Muscle of back (tissue), 11 donors: Measurements from ENCODE around the gene LEKR1. TPM values are rescaled to one million over a fixed set of nuclear protein-coding genes. Genes with fewer than 3 reads are reported as not detected.
"Not testable (repeated sequence)": the region's sequence is repeated elsewhere in the genome, so short reads cannot be mapped to it uniquely, and the experiment has no call there.

Experiments used
- DNase-seq, 3 donors: peaks; one replicate each; pipeline versions ENCODE4 v3.0.0 to v3.0.0-alpha.2; 2013
- polyA plus RNA-seq, 10 donors: library from polyadenylated mRNA; unstranded; fragments of 120-200 nt; gene quantifications; one replicate each; pipeline ENCODE4 v1.2.1, GENCODE V29; 2013; ENCODE audit not compliant: insufficient read length in 10 of 10

Gene LEKR1
- polyA plus RNA-seq, 10 donors, result 0.18 to 1.2 (median 0.56) TPM

- no peak for DNase-seq
These were observed 10.5 kb downstream of the LEKR1 start for GRCh38 chr3:156836701-156837100.

DNA sequence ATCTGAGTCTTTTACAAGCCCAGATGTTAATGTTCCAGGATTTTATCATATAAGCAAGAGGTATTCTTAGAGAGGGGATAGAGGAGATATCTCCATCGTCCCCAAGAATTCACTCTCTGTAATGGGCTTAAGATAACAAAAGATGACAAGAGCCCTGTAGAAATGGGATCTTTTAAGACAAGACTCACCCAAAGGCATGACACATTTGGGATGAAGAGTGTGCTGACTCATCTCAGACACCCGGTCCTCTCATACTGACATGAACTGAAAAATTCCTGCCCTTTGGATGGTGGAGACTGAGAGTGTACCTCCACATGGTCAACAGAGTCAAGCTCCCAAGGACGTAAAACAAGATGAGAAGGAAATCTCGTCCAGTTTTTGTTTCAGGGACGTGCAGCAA lies 11.0 kb downstream of the LEKR1 start:
- no peak for DNase-seq

GRCh38 chr3:156838035-156838434 lies 11.9 kb downstream of the LEKR1 start:
- no peak for DNase-seq

DNA sequence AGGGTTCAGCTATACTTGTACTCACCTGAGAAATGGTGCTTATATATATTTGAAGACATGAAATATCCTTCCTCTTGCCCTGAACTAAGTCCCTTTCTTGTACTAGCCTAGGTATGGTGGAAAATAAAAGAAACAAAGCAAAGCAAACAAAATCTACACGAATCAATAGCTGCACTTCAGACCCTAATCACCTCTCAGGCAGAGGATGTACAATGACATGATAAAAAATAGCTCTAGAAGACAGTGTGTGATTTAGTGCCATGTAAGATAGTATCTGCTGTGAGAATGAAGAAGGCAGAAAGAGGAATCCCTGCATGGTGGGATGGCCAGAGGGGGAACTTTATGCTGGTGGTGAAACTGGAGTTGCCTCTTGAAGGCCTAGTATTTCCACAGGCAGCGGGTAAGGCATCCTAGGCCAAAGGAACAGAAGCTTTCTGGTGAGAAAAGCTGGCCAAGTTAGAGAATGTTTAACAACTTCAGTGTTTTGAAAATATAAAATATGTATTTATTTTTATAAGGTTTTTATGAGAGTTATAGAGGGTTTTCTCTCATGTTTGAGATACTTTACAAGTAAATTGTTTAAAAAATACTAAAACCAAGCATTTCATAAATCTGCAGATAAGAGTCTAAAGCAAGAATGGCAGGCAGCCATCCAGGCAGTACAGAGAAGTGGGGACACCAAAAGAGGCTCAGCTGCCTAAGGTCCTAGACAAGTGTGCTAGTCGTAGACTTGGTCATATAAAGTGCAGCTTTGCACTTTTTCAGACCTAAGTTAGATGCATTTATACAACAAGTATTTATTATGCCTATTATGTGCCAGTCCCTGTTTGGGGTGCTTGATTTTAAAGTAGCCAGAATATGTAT lies 14.9 kb downstream of the LEKR1 start:
- DNase-seq, result no peak

GRCh38 chr3:156843071-156843808 lies 17.1 kb downstream of the LEKR1 start:
- no peak for DNase-seq

- no peak for DNase-seq
These were observed 21.7 kb downstream of the LEKR1 start for GRCh38 chr3:156847752-156848448.

- DNase-seq, result no peak
These were observed 33.4 kb downstream of the LEKR1 start for GRCh38 chr3:156859578-156859977.

GRCh38 chr3:156860873-156861272 lies 34.7 kb downstream of the LEKR1 start:
- DNase-seq, result no peak

DNA sequence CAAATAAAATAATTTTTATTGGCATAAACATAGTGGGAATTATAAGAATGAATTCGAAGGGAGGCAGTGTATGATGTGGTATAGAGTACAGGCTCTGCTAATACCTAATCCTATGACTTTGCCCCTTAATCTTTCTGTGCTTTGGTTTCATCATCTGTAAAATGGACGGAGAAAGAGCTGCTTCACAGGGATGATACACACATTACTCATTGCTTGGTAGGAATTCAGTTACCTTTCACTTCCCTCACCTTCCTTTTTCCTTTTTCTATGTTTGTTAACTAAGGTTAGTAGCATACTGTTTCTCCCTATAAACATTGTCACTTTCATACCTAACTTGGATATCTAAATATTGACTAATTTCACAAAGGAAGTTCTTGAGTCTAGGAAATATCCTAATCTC lies 36.2 kb downstream of the LEKR1 start:
- no peak for DNase-seq

- DNase-seq, result peak in 2 of 3 donors; percentile 2 to 10
These were observed 39.6 kb downstream of the LEKR1 start for GRCh38 chr3:156865732-156866131.

DNA sequence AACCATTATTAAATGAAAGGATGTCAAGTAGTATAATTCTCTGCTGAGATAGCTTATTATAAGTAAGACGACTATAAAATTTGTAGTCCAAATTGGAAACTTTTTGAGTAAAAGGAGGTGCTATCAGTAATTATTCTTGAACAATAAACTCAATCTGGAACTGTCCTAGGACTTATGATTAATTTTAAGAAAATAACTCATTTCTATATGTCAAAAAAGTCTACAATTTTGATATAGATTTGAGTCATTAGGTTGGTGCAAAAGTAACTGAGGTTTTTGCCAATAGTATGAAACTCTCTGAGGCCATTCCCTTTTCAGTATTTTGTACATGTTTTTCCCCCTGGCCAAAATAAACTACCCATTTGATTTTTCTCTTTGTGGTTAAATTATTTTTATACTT lies 41.0 kb downstream of the LEKR1 start:
- no peak for DNase-seq

- no peak for DNase-seq
These were observed 41.8 kb downstream of the LEKR1 start for GRCh38 chr3:156867920-156868319.

- no peak for DNase-seq
These were observed 47.8 kb downstream of the LEKR1 start for GRCh38 chr3:156873906-156874305.

DNA sequence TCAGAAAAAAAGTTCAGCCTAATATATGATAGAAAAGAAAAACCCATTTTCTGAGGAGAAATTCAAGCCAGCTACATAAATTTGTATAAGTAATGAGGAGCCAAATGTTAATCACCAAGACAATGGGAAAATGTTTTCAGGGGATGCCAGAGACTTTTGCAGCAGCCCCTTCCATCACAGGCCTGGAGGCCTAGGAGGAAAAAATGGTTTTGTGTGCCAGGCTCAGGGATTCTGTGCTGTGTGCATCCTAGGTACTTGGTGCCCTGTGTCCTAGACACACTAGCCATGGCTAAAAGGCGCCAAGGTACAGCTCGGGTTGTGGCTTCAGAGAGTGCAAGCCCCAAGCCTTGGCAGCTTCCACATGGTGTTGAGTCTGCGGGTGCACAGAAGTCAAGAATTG lies 53.3 kb downstream of the LEKR1 start:
- DNase-seq, result not testable (repeated sequence)

- DNase-seq, result no peak
These were observed 59.6 kb downstream of the LEKR1 start for GRCh38 chr3:156885761-156886160.

- no peak for DNase-seq
These were observed 62.0 kb downstream of the LEKR1 start for GRCh38 chr3:156888176-156888575.

DNA sequence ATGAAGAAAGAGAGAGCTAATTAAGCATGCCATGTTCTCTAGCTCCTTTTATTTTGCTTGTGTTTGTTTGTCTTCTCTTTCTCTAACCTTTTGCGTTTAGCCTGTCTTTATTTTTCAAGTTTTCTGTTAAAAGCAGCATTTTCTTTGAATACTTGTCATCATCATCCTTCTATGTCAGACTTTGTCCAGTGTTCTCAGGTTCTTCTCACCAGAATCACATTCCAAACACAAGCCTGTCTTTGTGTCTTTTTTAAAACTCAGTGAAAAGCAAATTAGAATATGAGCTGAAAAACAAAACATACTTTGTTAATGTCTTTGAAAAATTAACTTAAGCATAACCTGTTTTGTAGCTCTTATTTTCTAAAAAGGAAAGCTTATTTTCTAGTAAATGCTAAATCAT lies 62.4 kb downstream of the LEKR1 start:
- no peak for DNase-seq

GRCh38 chr3:156892701-156893100 lies 66.5 kb downstream of the LEKR1 start:
- peak in 1 of 3 donors; percentile 17 for DNase-seq

DNA sequence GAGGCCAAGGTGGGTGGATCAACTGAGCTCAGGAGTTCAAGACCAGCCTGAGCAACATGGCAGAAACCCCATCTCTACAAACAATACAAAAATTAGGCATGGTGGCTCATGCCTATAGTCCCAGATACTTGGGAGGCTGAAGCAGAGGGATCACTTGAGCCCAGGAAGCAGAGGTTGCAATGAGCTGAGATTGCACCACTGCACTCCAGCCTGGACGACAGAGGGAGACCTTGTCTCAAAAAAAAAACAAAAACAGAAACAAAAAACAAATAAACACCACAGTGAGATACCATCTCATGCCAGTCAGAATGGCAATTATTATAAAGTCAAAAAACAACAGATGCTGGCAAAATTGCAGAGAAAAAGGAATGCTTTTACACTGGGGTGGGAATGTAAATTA lies 69.2 kb downstream of the LEKR1 start:
- DNase-seq, result not testable (repeated sequence)

GRCh38 chr3:156897851-156898250 lies 71.7 kb downstream of the LEKR1 start:
- DNase-seq, result not testable (repeated sequence)

- no peak for DNase-seq
These were observed 72.2 kb downstream of the LEKR1 start for GRCh38 chr3:156898296-156898880.

DNA sequence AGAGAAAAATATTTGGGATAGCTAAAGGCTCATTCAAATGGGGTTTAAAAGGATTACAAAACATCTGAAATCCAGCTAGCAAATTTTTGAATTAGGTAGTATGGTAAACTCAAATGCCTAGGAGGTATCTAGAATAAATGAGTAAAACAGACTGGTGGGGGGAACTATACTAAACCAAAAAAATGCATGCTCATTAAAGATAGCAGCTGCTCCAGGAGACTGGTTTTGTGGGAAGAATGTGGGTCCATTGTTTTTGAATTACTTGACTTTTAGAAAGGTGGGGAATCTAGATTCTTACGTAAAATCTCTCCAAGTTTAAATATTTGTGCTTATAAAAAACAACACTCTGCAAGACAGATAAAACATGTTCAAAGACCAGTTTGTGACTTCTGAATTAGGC lies 73.8 kb downstream of the LEKR1 start:
- no peak for DNase-seq
